ENCODE data around the gene SEL1L3.

DNA sequence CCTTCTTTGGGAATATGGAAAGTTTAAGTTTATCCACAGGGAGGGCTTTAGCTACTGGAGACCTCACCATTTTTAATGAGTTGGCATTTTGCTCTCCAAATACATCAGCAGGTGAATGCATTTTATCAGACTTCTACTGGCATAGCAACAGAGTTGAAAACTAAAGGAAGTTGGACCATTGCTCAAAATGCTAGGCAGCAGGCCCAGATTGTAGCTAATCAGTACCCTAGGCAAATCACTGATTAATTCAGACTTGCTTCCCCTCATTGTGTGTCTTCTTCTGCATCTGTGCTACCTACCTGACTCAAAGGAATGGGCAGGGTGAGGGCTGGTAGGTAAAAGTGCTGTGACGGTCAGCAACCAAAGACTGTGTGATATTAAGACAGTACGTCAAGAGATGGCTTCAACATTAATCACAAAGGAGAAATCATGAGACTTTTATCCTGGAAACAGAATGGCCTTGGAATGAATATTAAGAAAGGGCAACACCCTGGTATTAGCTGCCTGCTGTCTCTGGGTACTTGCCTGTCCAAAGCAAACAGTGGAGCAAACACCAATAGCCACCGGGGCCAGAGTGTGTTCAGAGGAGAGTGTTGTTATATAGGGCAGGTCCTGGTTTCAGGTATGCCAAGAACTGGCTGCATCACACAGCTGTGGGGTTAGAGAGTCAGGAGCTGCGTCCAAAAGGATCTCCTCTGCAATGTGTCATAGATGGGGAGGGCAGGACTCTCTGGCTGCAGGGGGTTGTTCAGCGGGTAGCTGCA lies 34.2 kb upstream of the SEL1L3 start:
- no peak for TF ChIP-seq EP300 (IDR thresholded peaks at IDR 0.05)
- TF ChIP-seq, protein P1, sequence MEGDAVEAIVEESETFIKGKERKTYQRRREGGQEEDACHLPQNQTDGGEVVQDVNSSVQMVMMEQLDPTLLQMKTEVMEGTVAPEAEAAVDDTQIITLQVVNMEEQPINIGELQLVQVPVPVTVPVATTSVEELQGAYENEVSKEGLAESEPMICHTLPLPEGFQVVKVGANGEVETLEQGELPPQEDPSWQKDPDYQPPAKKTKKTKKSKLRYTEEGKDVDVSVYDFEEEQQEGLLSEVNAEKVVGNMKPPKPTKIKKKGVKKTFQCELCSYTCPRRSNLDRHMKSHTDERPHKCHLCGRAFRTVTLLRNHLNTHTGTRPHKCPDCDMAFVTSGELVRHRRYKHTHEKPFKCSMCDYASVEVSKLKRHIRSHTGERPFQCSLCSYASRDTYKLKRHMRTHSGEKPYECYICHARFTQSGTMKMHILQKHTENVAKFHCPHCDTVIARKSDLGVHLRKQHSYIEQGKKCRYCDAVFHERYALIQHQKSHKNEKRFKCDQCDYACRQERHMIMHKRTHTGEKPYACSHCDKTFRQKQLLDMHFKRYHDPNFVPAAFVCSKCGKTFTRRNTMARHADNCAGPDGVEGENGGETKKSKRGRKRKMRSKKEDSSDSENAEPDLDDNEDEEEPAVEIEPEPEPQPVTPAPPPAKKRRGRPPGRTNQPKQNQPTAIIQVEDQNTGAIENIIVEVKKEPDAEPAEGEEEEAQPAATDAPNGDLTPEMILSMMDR (IDR thresholded peaks at IDR 0.05) = no peak

All from sigmoid colon (tissue), 4 donors.